Coronary artery (tissue), 2 donors: ENCODE results near the gene TRAF3.

ENCODE experiments used
- DNase-seq: peaks from one replicate; pipeline ENCODE4 v3.0.0-alpha.2; 2017; ENCODE audit warnings: low spot score
- H3K27ac ChIP-seq, 2 donors: fragments of 200-600 bp; sonication (generic); one replicate each; pipeline ENCODE4 v1.5.1; 2016 to 2019
- H3K4me3 ChIP-seq: fragments of 200-600 bp; sonication (generic); 2 replicates; pipeline ENCODE4 v1.5.1; 2016; ENCODE audit warnings: mild to moderate bottlenecking, moderate library complexity
- CTCF ChIP-seq: fragments of 200-600 bp; sonication (generic); IDR thresholded peaks from one replicate; pipeline ENCODE4 v1.5.1; 2019; ENCODE audit warnings: antibody characterized with exemption

TRAF3 gene

GRCh38 chr14:102802834-102803523 lies 25.7 kb downstream of the TRAF3 start:
- Histone ChIP-seq H3K27ac (no peak overlapping the region), H3K4me3 (no peak overlapping the region)
- DNase-seq: no peak
- TF ChIP-seq CTCF: no peak

- H3K4me3 ChIP-seq: no peak overlapping the region
- no peak for DNase-seq
- no peak for TF ChIP-seq CTCF
- H3K27ac ChIP-seq: no peak overlapping the region
Measured at GRCh38 chr14:102804858-102805257, 27.6 kb downstream of the TRAF3 start.

GRCh38 chr14:102805371-102805891 lies 28.2 kb downstream of the TRAF3 start:
- no peak for TF ChIP-seq CTCF
- H3K4me3 ChIP-seq: no peak overlapping the region
- DNase-seq: no peak
- no peak overlapping the region for H3K27ac ChIP-seq

DNA sequence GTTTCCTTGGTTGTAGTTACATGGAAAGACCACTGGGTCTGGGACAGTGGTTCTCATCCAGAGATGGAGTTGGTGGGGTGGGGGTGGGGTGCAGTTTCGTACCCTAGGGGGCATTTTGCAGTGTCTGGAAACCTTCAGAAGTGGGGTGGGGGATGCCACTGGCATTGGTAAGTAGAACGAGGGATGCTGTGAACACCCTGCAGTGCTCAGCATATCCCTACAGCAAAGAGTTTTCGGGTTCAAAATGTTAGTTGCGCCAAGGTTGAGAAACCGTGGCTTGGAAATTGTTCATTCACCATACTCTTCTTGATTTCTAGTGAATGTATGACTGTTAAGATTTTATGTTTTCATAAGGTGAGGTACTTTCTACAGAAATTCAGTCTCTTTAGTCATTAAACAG lies 28.7 kb downstream of the TRAF3 start:
- no peak overlapping the region for H3K4me3 ChIP-seq
- DNase-seq: no peak
- H3K27ac ChIP-seq: no peak overlapping the region
- TF ChIP-seq CTCF: no peak

DNA sequence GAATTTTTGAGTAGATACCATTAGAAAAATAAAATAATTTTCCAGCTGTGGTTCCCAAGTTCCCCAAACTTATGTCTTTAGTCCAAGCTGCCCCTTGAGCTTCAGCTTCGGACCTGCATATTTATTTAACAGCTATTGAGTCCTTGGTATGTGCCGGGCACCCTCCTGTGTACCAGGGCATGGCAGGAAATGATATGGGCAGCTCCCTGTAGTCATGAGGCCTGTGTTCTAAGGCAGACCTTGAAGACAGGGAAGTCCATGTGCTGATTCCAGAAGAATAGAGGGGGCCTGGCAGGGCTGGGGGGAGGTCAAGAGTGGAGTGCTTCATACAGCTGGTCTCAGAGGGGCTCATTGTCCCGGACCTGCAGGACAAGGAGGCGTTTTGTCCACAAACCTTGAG lies 29.2 kb downstream of the TRAF3 start:
- H3K4me3 ChIP-seq: no peak overlapping the region
- DNase-seq: no peak
- TF ChIP-seq CTCF: no peak
- H3K27ac ChIP-seq: no peak overlapping the region

- no peak for TF ChIP-seq CTCF
- DNase-seq: no peak
- Histone ChIP-seq H3K27ac (no peak overlapping the region), H3K4me3 (no peak overlapping the region)
Measured at GRCh38 chr14:102807013-102807406, 29.8 kb downstream of the TRAF3 start.

- TF ChIP-seq CTCF: no peak
- no peak for DNase-seq
- no peak overlapping the region for H3K4me3 ChIP-seq
- no peak overlapping the region for H3K27ac ChIP-seq
Measured at GRCh38 chr14:102809870-102810269, 32.6 kb downstream of the TRAF3 start.
